ENCODE results near the gene ATP4B.

Gene ATP4B

GRCh38 chr13:113637262-113638160 is 20.5 kb downstream of the ATP4B start:
- no peak for DNase-seq
- H4K20me1 ChIP-seq (ENCODE audit: insufficient read depth, low read length), result no peaks in the 10 kb centered on the region
- H3K36me3 ChIP-seq (replicated peaks; ENCODE audit: insufficient read depth, low read length), result peaks cover 33% of the 10 kb centered on the region

GRCh38 chr13:113636266-113636963 is 21.6 kb downstream of the ATP4B start:
- no peaks in the 10 kb centered on the region for H3K4me1 ChIP-seq (ENCODE audit: low read length)
- no peaks in the 10 kb centered on the region for H3F3A ChIP-seq (ENCODE audit: insufficient read depth, low read length)
- no peaks in the 10 kb centered on the region for H4K20me1 ChIP-seq (ENCODE audit: insufficient read depth, low read length)
- no peaks in the 10 kb centered on the region for H3K9me3 ChIP-seq (replicated peaks; ENCODE audit: insufficient read depth, low read length)
- no peak overlapping the region for H3K27ac ChIP-seq (ENCODE audit: low read length)
- H3K36me3 ChIP-seq (replicated peaks; ENCODE audit: insufficient read depth, low read length), result peaks cover 37% of the 10 kb centered on the region
- H3K4me2 ChIP-seq (ENCODE audit: low read depth, low read length), result no peak overlapping the region
- no peak overlapping the region for H3K9ac ChIP-seq (ENCODE audit: low read length)
- H3K79me2 ChIP-seq (ENCODE audit: low read length), result peaks cover 28% of the 10 kb centered on the region
- H2AFZ ChIP-seq (ENCODE audit: low read length), result no peak overlapping the region
- no peaks in the 10 kb centered on the region for H3K27me3 ChIP-seq (replicated peaks; ENCODE audit: insufficient read depth, low read length)
- H3K4me3 ChIP-seq (ENCODE audit: low read length), result no peak overlapping the region
- H3K9me2 ChIP-seq (replicated peaks; ENCODE audit: insufficient read depth, low read length), result no peaks in the 10 kb centered on the region
- TF ChIP-seq CTCF (IDR thresholded peaks at IDR 0.05; ENCODE audit: low read length) (no peak), EZH2 (optimal IDR thresholded peaks at IDR 0.05; ENCODE audit: low read depth, low read length) (no peak), EZH2phosphoT487 (IDR thresholded peaks at IDR 0.05; ENCODE audit: low read length) (no peak)
- DNase-seq, result no peak

More at GRCh38 chr13:113637262-113638160, 20.5 kb downstream of the ATP4B start:
- Histone ChIP-seq H3K9me3 (replicated peaks; ENCODE audit: insufficient read depth, low read length) (no peaks in the 10 kb centered on the region), H3K27ac (ENCODE audit: low read length) (no peak overlapping the region), H3K4me1 (ENCODE audit: low read length) (no peaks in the 10 kb centered on the region), H3K9me2 (replicated peaks; ENCODE audit: insufficient read depth, low read length) (no peaks in the 10 kb centered on the region), H3F3A (ENCODE audit: insufficient read depth, low read length) (no peaks in the 10 kb centered on the region), H2AFZ (ENCODE audit: low read length) (no peak overlapping the region), H3K9ac (ENCODE audit: low read length) (no peak overlapping the region), H3K79me2 (ENCODE audit: low read length) (peaks cover 17% of the 10 kb centered on the region), H3K27me3 (replicated peaks; ENCODE audit: insufficient read depth, low read length) (no peaks in the 10 kb centered on the region), H3K4me3 (ENCODE audit: low read length) (no peak overlapping the region), H3K4me2 (ENCODE audit: low read depth, low read length) (no peak overlapping the region)
- TF ChIP-seq CTCF (IDR thresholded peaks at IDR 0.05; ENCODE audit: low read length) (no peak), EZH2phosphoT487 (IDR thresholded peaks at IDR 0.05; ENCODE audit: low read length) (no peak), EZH2 (optimal IDR thresholded peaks at IDR 0.05; ENCODE audit: low read depth, low read length) (no peak)

GRCh38 chr13:113635709-113636108 is 22.3 kb downstream of the ATP4B start:
- no peak for DNase-seq
- peaks cover 37% of the 10 kb centered on the region for H3K36me3 ChIP-seq (replicated peaks; ENCODE audit: insufficient read depth, low read length)
- no peak overlapping the region for H2AFZ ChIP-seq (ENCODE audit: low read length)
- no peaks in the 10 kb centered on the region for H3K9me2 ChIP-seq (replicated peaks; ENCODE audit: insufficient read depth, low read length)
- H3K9ac ChIP-seq (ENCODE audit: low read length), result no peak overlapping the region
- no peak overlapping the region for H3K4me2 ChIP-seq (ENCODE audit: low read depth, low read length)
- no peaks in the 10 kb centered on the region for H3K27me3 ChIP-seq (replicated peaks; ENCODE audit: insufficient read depth, low read length)
- TF ChIP-seq CTCF (IDR thresholded peaks at IDR 0.05; ENCODE audit: low read length) (no peak), EZH2 (optimal IDR thresholded peaks at IDR 0.05; ENCODE audit: low read depth, low read length) (no peak), EZH2phosphoT487 (IDR thresholded peaks at IDR 0.05; ENCODE audit: low read length) (no peak)
- no peak overlapping the region for H3K4me3 ChIP-seq (ENCODE audit: low read length)
- H3K4me1 ChIP-seq (ENCODE audit: low read length), result no peaks in the 10 kb centered on the region
- no peaks in the 10 kb centered on the region for H4K20me1 ChIP-seq (ENCODE audit: insufficient read depth, low read length)
- H3K79me2 ChIP-seq (ENCODE audit: low read length), result peaks cover 35% of the 10 kb centered on the region
- no peaks in the 10 kb centered on the region for H3K9me3 ChIP-seq (replicated peaks; ENCODE audit: insufficient read depth, low read length)
- H3F3A ChIP-seq (ENCODE audit: insufficient read depth, low read length), result no peaks in the 10 kb centered on the region
- no peak overlapping the region for H3K27ac ChIP-seq (ENCODE audit: low read length)

Measured in MM.1S (cell line).